ENCODE data around the gene CATSPER3. TPM values are rescaled to one million over a fixed set of nuclear protein-coding genes. Genes with fewer than 3 reads are reported as not detected.

CATSPER3 gene
- total and polyA plus RNA-seq, 2 of the 8 experiments (the other 6 are each of a cell fraction or from before 2014, with no cell fraction given), result 0.62 TPM; not detected in 1

- Histone ChIP-seq H2BK5ac (ENCODE audit: low read depth, low read length) (no peak overlapping the region), H2BK20ac (ENCODE audit: low read length) (no peak overlapping the region), H2BK15ac (ENCODE audit: low read length) (no peak overlapping the region), H4K8ac (ENCODE audit: extremely low read depth, insufficient read depth, low read length) (no peak overlapping the region), H3K23ac (ENCODE audit: insufficient read length) (no peak overlapping the region), H3K56ac (replicated peaks; ENCODE audit: insufficient read length, low read depth, low read length) (no peak overlapping the region), H3K79me2 (ENCODE audit: control insufficient read depth in 1 of 2, insufficient read depth in 2 of 2, low read length in 2 of 2) (no peaks in the 10 kb centered on the region), H3K36me3 (ENCODE audit: control insufficient read depth in 2 of 4, insufficient read depth in 4 of 4, low read length in 3 of 4) (no peaks in the 10 kb centered on the region; a peak in 2 of 8 replicates), H3K4me2 (ENCODE audit: insufficient read depth in 1 of 2, low read depth in 2 of 2, low read length in 2 of 2) (0 out of 4 replicates have a peak overlapping the region, but pooled peaks of 1 of the 2 experiments have one; percentile 18), H2BK12ac (ENCODE audit: low read depth, low read length) (no peak overlapping the region), H3K9me3 (ENCODE audit: insufficient read depth in 2 of 2, low read depth in 1 of 2, low read length in 1 of 2) (peaks cover 0 to 3% of the 10 kb centered on the region in 2 experiments; a peak in 1 of 4 replicates), H3K18ac (ENCODE audit: extremely low read depth, low read length) (no peak overlapping the region), H2AK5ac (ENCODE audit: low read depth, low read length) (0 out of 2 replicates have a peak overlapping the region, but pooled peaks have one; percentile 14), H4K5ac (ENCODE audit: insufficient read length, low read depth, low read length) (no peak overlapping the region), H2BK120ac (replicated peaks; ENCODE audit: low read depth, low read length) (no peak overlapping the region), H3K4me3 (ENCODE audit: extremely low read depth in 1 of 4, insufficient read depth in 2 of 4, low read depth in 3 of 4, low read length in 4 of 4) (no peak overlapping the region), H3K27me3 (replicated peaks in 1 of 4; ENCODE audit: control insufficient read depth in 3 of 4, extremely low read depth in 1 of 4, insufficient read depth in 3 of 4, low read length in 3 of 4) (no peaks in the 10 kb centered on the region), H3K27ac (ENCODE audit: low read depth, low read length) (no peak overlapping the region), H3K4ac (replicated peaks; ENCODE audit: insufficient read length, low read depth, low read length) (no peak overlapping the region), H3K4me1 (replicated peaks in 1 of 4; ENCODE audit: control insufficient read depth in 3 of 4, insufficient read depth in 4 of 4, low read length in 3 of 4) (peaks cover 0 to 6% (median 3%) of the 10 kb centered on the region in 4 experiments; a peak in 4 of 7 replicates), H4K20me1 (replicated peaks in 1 of 2; ENCODE audit: control insufficient read depth in 1 of 2, insufficient read depth in 2 of 2, low read length in 2 of 2) (no peaks in the 10 kb centered on the region), H3K79me1 (ENCODE audit: low read depth, low read length) (no peaks in the 10 kb centered on the region), H2AFZ (ENCODE audit: low read length) (no peak overlapping the region), H3K9ac (replicated peaks in 1 of 4; ENCODE audit: extremely low read depth in 1 of 4, low read depth in 3 of 4, low read length in 3 of 4) (no peak overlapping the region; a peak in 1 of 7 replicates), H4K91ac (replicated peaks; ENCODE audit: insufficient read length, low read length) (no peak overlapping the region), H3K14ac (ENCODE audit: insufficient read length) (no peak overlapping the region), H3K23me2 (ENCODE audit: low read depth, low read length) (no peaks in the 10 kb centered on the region)
- DNase-seq (ENCODE audit: low read depth in 1 of 2, low spot score in 2 of 2) (no peak), FAIRE-seq (no peak)
- ChIA-PET CTCF (ENCODE audit: partially characterized antibody) (no interaction called here), POLR2A (ENCODE audit: partially characterized antibody) (no interaction called here)
- 74% methylated on average over 4 of the region's 4 CpGs; no CpG with 5 or more reads in 1 of the 2 experiments for WGBS, 2 experiments (ENCODE audit: extremely low coverage in 1 of 2, insufficient coverage in 1 of 2, insufficient read length in 1 of 2, insufficient replicate concordance in 2 of 2, low coverage in 1 of 2, low lambda C conversion rate in 2 of 2, missing lambda C conversion rate in 1 of 2)
Measured at GRCh38 chr5:134957920-134958608, 9.6 kb upstream of the CATSPER3 start.
